ENCODE data around the gene GLCCI1. TPM values are rescaled to one million over a fixed set of nuclear protein-coding genes. Genes with fewer than 3 reads are reported as not detected.

Gene GLCCI1
- total and polyA plus RNA-seq, 4 donors, result 1.4 to 5.9 (median 4.3) TPM

DNA sequence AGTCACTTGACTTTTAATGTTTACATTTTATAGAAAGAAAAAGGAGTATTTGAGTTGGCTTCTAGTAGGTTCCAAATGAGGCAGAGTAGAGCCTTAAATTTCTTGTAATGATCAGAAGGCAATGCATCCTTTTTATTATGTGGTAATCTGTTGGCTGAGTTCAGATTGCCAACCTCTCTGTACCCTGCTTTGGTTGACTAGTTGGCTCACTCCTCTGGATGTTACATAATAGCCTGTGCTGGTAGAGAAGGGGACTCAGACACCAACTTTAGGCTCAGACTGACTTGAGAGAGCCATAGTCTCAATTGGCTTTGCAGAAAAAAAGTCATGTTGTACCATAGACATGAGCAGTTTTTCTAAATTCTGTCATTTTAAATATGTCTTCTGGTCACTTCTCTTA, 46.8 kb upstream of the GLCCI1 start:
- Histone ChIP-seq H3K27me3 (ENCODE audit: control insufficient read depth in 4 of 4, insufficient read depth in 4 of 4, low read length in 3 of 4) (no peaks in the 10 kb centered on the region), H3K9ac (ENCODE audit: low read depth in 1 of 2, low read length in 2 of 2) (no peak overlapping the region), H3K4me1 (ENCODE audit: control insufficient read depth in 4 of 4, insufficient read depth in 4 of 4, low read length in 3 of 4) (peaks cover 0 to 28% (median 23%) of the 10 kb centered on the region in 4 donors), H3K27ac (ENCODE audit: low read depth in 1 of 2, low read length in 2 of 2) (no peak overlapping the region), H3K9me3 (ENCODE audit: control insufficient read depth in 4 of 4, low read length in 3 of 4) (no peaks in the 10 kb centered on the region), H3K36me3 (ENCODE audit: control insufficient read depth in 4 of 4, insufficient read depth in 3 of 4, low read depth in 1 of 4, low read length in 3 of 4) (no peaks in the 10 kb centered on the region), H3K4me3 (ENCODE audit: low read depth in 1 of 3, low read length in 3 of 3) (no peak overlapping the region)
- no peak for TF ChIP-seq NR2F2 (IDR thresholded peaks at IDR 0.05)
- TF ChIP-seq, protein P1, sequence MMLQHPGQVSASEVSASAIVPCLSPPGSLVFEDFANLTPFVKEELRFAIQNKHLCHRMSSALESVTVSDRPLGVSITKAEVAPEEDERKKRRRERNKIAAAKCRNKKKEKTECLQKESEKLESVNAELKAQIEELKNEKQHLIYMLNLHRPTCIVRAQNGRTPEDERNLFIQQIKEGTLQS (IDR thresholded peaks at IDR 0.05), result peak; percentile 14
- TF ChIP-seq, protein P2, sequence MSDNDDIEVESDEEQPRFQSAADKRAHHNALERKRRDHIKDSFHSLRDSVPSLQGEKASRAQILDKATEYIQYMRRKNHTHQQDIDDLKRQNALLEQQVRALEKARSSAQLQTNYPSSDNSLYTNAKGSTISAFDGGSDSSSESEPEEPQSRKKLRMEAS (IDR thresholded peaks at IDR 0.05), result no peak
- no peak for TF ChIP-seq ZBTB33 (IDR thresholded peaks at IDR 0.05)
- TF ChIP-seq GABPA (IDR thresholded peaks at IDR 0.05 in 1 of 2, conservative IDR thresholded peaks at IDR 0.05 in 1 of 2), result no peak
- peak; percentile 12 for TF ChIP-seq YY1 (IDR thresholded peaks at IDR 0.05)
- no peak for TF ChIP-seq CTCF (IDR thresholded peaks at IDR 0.05; ENCODE audit: low read depth, low read length, missing input control)
- TF ChIP-seq FOXA1 (IDR thresholded peaks at IDR 0.05), result no peak
- TF ChIP-seq SP1 (IDR thresholded peaks at IDR 0.05), result peak; percentile 26
- TF ChIP-seq HNF4A (conservative IDR thresholded peaks at IDR 0.05), result peak; percentile 65 to 66
- TF ChIP-seq RAD21 (IDR thresholded peaks at IDR 0.05), result peak; percentile 33 to 47
- peak in 1 of 2 donors; percentile 41 for TF ChIP-seq JUND (IDR thresholded peaks at IDR 0.05)
- TF ChIP-seq RXRA (IDR thresholded peaks at IDR 0.05), result peak in 1 of 2 donors; percentile 52
- no peak for TF ChIP-seq HNF4G (IDR thresholded peaks at IDR 0.05)
- TF ChIP-seq, protein P3, sequence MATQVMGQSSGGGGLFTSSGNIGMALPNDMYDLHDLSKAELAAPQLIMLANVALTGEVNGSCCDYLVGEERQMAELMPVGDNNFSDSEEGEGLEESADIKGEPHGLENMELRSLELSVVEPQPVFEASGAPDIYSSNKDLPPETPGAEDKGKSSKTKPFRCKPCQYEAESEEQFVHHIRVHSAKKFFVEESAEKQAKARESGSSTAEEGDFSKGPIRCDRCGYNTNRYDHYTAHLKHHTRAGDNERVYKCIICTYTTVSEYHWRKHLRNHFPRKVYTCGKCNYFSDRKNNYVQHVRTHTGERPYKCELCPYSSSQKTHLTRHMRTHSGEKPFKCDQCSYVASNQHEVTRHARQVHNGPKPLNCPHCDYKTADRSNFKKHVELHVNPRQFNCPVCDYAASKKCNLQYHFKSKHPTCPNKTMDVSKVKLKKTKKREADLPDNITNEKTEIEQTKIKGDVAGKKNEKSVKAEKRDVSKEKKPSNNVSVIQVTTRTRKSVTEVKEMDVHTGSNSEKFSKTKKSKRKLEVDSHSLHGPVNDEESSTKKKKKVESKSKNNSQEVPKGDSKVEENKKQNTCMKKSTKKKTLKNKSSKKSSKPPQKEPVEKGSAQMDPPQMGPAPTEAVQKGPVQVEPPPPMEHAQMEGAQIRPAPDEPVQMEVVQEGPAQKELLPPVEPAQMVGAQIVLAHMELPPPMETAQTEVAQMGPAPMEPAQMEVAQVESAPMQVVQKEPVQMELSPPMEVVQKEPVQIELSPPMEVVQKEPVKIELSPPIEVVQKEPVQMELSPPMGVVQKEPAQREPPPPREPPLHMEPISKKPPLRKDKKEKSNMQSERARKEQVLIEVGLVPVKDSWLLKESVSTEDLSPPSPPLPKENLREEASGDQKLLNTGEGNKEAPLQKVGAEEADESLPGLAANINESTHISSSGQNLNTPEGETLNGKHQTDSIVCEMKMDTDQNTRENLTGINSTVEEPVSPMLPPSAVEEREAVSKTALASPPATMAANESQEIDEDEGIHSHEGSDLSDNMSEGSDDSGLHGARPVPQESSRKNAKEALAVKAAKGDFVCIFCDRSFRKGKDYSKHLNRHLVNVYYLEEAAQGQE (IDR thresholded peaks at IDR 0.05), result no peak
- TF ChIP-seq EGR1 (IDR thresholded peaks at IDR 0.05; ENCODE audit: low read depth in 2 of 2), result no peak
- no peak for TF ChIP-seq FOXA2 (IDR thresholded peaks at IDR 0.05)
- TF ChIP-seq TAF1 (conservative IDR thresholded peaks at IDR 0.05), result no peak
- DNase-seq (ENCODE audit: low spot score), result no peak

Data from liver (tissue), 9 donors.